Brain microvascular endothelial cell (primary cell): Measurements from ENCODE around the gene MAP1B.

Experiments
- DNase-seq: peaks from one replicate; pipeline ENCODE4 v3.0.0-alpha.2; 2020
- H3K27ac ChIP-seq: fragments of 250-450 bp; sonication (Bioruptor Pico); 2 replicates; pipeline ENCODE4 v1.5.1; 2020; ENCODE audit warnings: mild to moderate bottlenecking, moderate library complexity
- H3K27me3 ChIP-seq: fragments of 250-450 bp; sonication (Bioruptor Pico); replicated peaks from 2 replicates; pipeline ENCODE4 v1.5.1; 2020; ENCODE audit warnings: mild to moderate bottlenecking
- H3K36me3 ChIP-seq: fragments of 250-450 bp; sonication (Bioruptor Pico); replicated peaks from 2 replicates; pipeline ENCODE4 v1.5.1; 2020; ENCODE audit warnings: mild to moderate bottlenecking
- H3K4me3 ChIP-seq: 2 replicates; pipeline ENCODE4 v1.5.1; 2011; ENCODE audit warnings: low read depth, mild to moderate bottlenecking, control low read depth, low read length, moderate library complexity
- in situ Hi-C: cut with HindIII; loops from 2 replicates; pipeline ENCODE4 v1.10.0; 2017; ENCODE audit warnings: low sequenced_read_pairs, low pct_ligation_motif_present
- TF ChIP-seq, protein P1 (sequence below): IDR thresholded peaks from 2 replicates; pipeline ENCODE4 v1.5.1; 2011; ENCODE audit warnings: low read depth, mild to moderate bottlenecking, moderate library complexity, low read length, control low read depth, inconsistent platforms; ENCODE audit errors: missing control alignments

MAP1B gene

DNA sequence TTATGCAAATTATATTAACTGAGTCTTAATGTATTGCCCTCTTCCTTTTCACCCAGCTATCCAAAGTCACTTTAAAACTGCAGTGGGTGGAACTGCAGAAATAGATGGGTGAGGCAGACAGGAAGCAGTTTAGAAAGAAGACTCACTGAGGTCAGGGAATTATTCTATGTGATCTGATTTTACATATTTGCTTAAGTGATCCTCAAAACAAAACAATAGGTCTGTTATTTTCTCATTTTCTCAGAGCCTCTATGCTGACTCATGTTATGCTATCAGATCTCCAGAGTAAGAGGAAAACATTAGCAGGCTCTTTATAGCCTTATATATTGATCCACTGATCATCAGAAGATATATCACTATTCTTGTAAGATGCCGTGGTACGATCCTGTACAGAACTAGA, 149.3 kb downstream of the MAP1B start:
- Histone ChIP-seq H3K27me3 (no peaks in the 10 kb centered on the region), H3K4me3 (no peak overlapping the region), H3K36me3 (no peaks in the 10 kb centered on the region), H3K27ac (peak overlapping the region; percentile 37)
- TF ChIP-seq, protein P1, sequence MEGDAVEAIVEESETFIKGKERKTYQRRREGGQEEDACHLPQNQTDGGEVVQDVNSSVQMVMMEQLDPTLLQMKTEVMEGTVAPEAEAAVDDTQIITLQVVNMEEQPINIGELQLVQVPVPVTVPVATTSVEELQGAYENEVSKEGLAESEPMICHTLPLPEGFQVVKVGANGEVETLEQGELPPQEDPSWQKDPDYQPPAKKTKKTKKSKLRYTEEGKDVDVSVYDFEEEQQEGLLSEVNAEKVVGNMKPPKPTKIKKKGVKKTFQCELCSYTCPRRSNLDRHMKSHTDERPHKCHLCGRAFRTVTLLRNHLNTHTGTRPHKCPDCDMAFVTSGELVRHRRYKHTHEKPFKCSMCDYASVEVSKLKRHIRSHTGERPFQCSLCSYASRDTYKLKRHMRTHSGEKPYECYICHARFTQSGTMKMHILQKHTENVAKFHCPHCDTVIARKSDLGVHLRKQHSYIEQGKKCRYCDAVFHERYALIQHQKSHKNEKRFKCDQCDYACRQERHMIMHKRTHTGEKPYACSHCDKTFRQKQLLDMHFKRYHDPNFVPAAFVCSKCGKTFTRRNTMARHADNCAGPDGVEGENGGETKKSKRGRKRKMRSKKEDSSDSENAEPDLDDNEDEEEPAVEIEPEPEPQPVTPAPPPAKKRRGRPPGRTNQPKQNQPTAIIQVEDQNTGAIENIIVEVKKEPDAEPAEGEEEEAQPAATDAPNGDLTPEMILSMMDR: no peak
- DNase-seq: no peak
- in situ Hi-C loops: no loop called here
